Activated CD4-positive, alpha-beta T cell treated with anti-CD3 and anti-CD28 coated beads for 36 hours (primary cell): ENCODE data around the gene THSD7B. TPM values are rescaled to one million over a fixed set of nuclear protein-coding genes. Genes with fewer than 3 reads are reported as not detected.

ENCODE experiments used
- ATAC-seq: fragments of 200-7000 bp; cut with Tn5 transposase; one replicate; pipeline ENCODE4 v1.10.0; 2021; ENCODE audit warnings: mild to moderate bottlenecking, moderate library complexity
- CTCF ChIA-PET: fragments of 350-600 bp; sonication (Branson Sonifier 250); formaldehyde crosslinking; loops from one replicate; lab custom pipeline; 2021; ENCODE audit warnings: antibody characterized with exemption; lab: Charles Lee
- POLR2A ChIA-PET: fragments of 350-600 bp; sonication (Branson Sonifier 250); formaldehyde crosslinking; loops from one replicate; lab custom pipeline; 2021; ENCODE audit warnings: antibody characterized with exemption, inconsistent platforms; lab: Charles Lee
- DNase-seq: peaks from one replicate; pipeline ENCODE4 v3.0.0-alpha.2; 2020
- H3K27ac Mint-ChIP-seq: one replicate; pipeline ENCODE4 v1.8.0; 2021; ENCODE audit warnings: mixed read lengths
- H3K27me3 Mint-ChIP-seq: one replicate; pipeline ENCODE4 v1.8.0; 2021; ENCODE audit warnings: mixed read lengths
- H3K36me3 Mint-ChIP-seq: one replicate; pipeline ENCODE4 v1.8.0; 2021; ENCODE audit warnings: low read depth, mixed read lengths
- H3K4me1 Mint-ChIP-seq: one replicate; pipeline ENCODE4 v1.8.0; 2021; ENCODE audit warnings: mixed read lengths
- H3K4me3 Mint-ChIP-seq: one replicate; pipeline ENCODE4 v1.8.0; 2021; ENCODE audit warnings: mild to moderate bottlenecking, moderate library complexity, mixed read lengths
- H3K9me3 Mint-ChIP-seq: one replicate; pipeline ENCODE4 v1.8.0; 2021; ENCODE audit warnings: low read depth, mixed read lengths
- intact Hi-C, 2 experiments: fragments of 100-400 bp; cut with DNase I in 1 of 2; cut with micrococcal nuclease in 1 of 2; formaldehyde crosslinking; loops; one replicate each; pipeline versions ENCODE4 v1.14.2 to v1.15.1; 2022 to 2024; cut with DNase I, micrococcal nuclease
- total RNA-seq, 2 experiments: library from RNA; stranded (reverse); gene quantifications; one replicate each; pipeline ENCODE4 v1.2.3, GENCODE V29; 2021

THSD7B gene
- total RNA-seq, 2 experiments from 2014 or later, result not detected

- Mint-ChIP-seq H3K4me3 (no peak overlapping the region), H3K36me3 (no peaks in the 10 kb centered on the region), H3K4me1 (no peaks in the 10 kb centered on the region), H3K27ac (no peak overlapping the region), H3K9me3 (no peaks in the 10 kb centered on the region), H3K27me3 (no peaks in the 10 kb centered on the region)
- DNase-seq, result no peak
- CTCF ChIA-PET, result no interaction called here
- no peak for ATAC-seq
- intact Hi-C loops, result no loop called here
- POLR2A ChIA-PET, result no interaction called here
Measured at GRCh38 chr2:136809998-136810397, 44.7 kb downstream of the THSD7B start.

- H3K4me1 Mint-ChIP-seq, result no peaks in the 10 kb centered on the region
- ATAC-seq (no peak), DNase-seq (no peak)
- H3K36me3 Mint-ChIP-seq, result no peaks in the 10 kb centered on the region
- CTCF ChIA-PET, result no interaction called here
- intact Hi-C loops, result no loop called here
- H3K27ac Mint-ChIP-seq, result no peak overlapping the region
- no peaks in the 10 kb centered on the region for H3K9me3 Mint-ChIP-seq
- peaks cover 5% of the 10 kb centered on the region for H3K27me3 Mint-ChIP-seq
- H3K4me3 Mint-ChIP-seq, result no peak overlapping the region
- POLR2A ChIA-PET, result no interaction called here
Measured at GRCh38 chr2:136818839-136819238, 53.5 kb downstream of the THSD7B start.

- Mint-ChIP-seq H3K4me3 (no peak overlapping the region), H3K27ac (no peak overlapping the region), H3K4me1 (no peaks in the 10 kb centered on the region), H3K36me3 (no peaks in the 10 kb centered on the region), H3K9me3 (no peaks in the 10 kb centered on the region), H3K27me3 (peaks cover 3% of the 10 kb centered on the region)
- POLR2A ChIA-PET, result no interaction called here
- no peak for DNase-seq
- CTCF ChIA-PET, result no interaction called here
- intact Hi-C loops, result no loop called here
- ATAC-seq, result no peak
Measured at GRCh38 chr2:136823291-136823690, 57.9 kb downstream of the THSD7B start.

GRCh38 chr2:136828162-136828561 lies 62.8 kb downstream of the THSD7B start:
- H3K9me3 Mint-ChIP-seq, result no peaks in the 10 kb centered on the region
- ChIA-PET POLR2A (no interaction called here), CTCF (no interaction called here)
- H3K27ac Mint-ChIP-seq, result no peak overlapping the region
- intact Hi-C loops, result no loop called here
- ATAC-seq (no peak), DNase-seq (no peak)
- no peaks in the 10 kb centered on the region for H3K4me1 Mint-ChIP-seq
- no peak overlapping the region for H3K4me3 Mint-ChIP-seq
- no peaks in the 10 kb centered on the region for H3K36me3 Mint-ChIP-seq
- no peaks in the 10 kb centered on the region for H3K27me3 Mint-ChIP-seq

GRCh38 chr2:136828774-136829173 lies 63.4 kb downstream of the THSD7B start:
- intact Hi-C loops, result no loop called here
- no peak overlapping the region for H3K27ac Mint-ChIP-seq
- no peaks in the 10 kb centered on the region for H3K36me3 Mint-ChIP-seq
- no peak for ATAC-seq
- DNase-seq, result no peak
- H3K4me1 Mint-ChIP-seq, result no peaks in the 10 kb centered on the region
- no peaks in the 10 kb centered on the region for H3K27me3 Mint-ChIP-seq
- ChIA-PET CTCF (no interaction called here), POLR2A (no interaction called here)
- H3K9me3 Mint-ChIP-seq, result no peaks in the 10 kb centered on the region
- no peak overlapping the region for H3K4me3 Mint-ChIP-seq

GRCh38 chr2:136844546-136844945 lies 79.2 kb downstream of the THSD7B start:
- H3K27ac Mint-ChIP-seq, result no peak overlapping the region
- H3K4me3 Mint-ChIP-seq, result no peak overlapping the region
- H3K27me3 Mint-ChIP-seq, result peaks cover 8% of the 10 kb centered on the region
- no peak for DNase-seq
- ChIA-PET CTCF (no interaction called here), POLR2A (no interaction called here)
- no peak for ATAC-seq
- no peaks in the 10 kb centered on the region for H3K9me3 Mint-ChIP-seq
- no peaks in the 10 kb centered on the region for H3K4me1 Mint-ChIP-seq
- intact Hi-C loops, result no loop called here
- H3K36me3 Mint-ChIP-seq, result no peaks in the 10 kb centered on the region

GRCh38 chr2:136858656-136859055 lies 93.3 kb downstream of the THSD7B start:
- intact Hi-C loops, result no loop called here
- DNase-seq (no peak), ATAC-seq (no peak)
- CTCF ChIA-PET, result interaction anchor here (0.7 kb wide), 1 partner anchor 11 kb away, joined by 3 read pairs; no protein-coding TSS in a partner anchor
- Mint-ChIP-seq H3K27ac (no peak overlapping the region), H3K4me1 (no peaks in the 10 kb centered on the region), H3K4me3 (no peak overlapping the region), H3K9me3 (no peaks in the 10 kb centered on the region), H3K27me3 (no peaks in the 10 kb centered on the region), H3K36me3 (no peaks in the 10 kb centered on the region)
- POLR2A ChIA-PET, result no interaction called here

- H3K4me3 Mint-ChIP-seq, result no peak overlapping the region
- H3K27me3 Mint-ChIP-seq, result no peaks in the 10 kb centered on the region
- no peaks in the 10 kb centered on the region for H3K4me1 Mint-ChIP-seq
- intact Hi-C loops, result no loop called here
- DNase-seq (no peak), ATAC-seq (no peak)
- ChIA-PET CTCF (no interaction called here), POLR2A (no interaction called here)
- H3K36me3 Mint-ChIP-seq, result no peaks in the 10 kb centered on the region
- no peak overlapping the region for H3K27ac Mint-ChIP-seq
- H3K9me3 Mint-ChIP-seq, result no peaks in the 10 kb centered on the region
Measured at GRCh38 chr2:136860443-136860958, 95.2 kb downstream of the THSD7B start.

- ChIA-PET CTCF (no interaction called here), POLR2A (no interaction called here)
- H3K4me3 Mint-ChIP-seq, result no peak overlapping the region
- no peak overlapping the region for H3K27ac Mint-ChIP-seq
- intact Hi-C loops, result no loop called here
- no peaks in the 10 kb centered on the region for H3K4me1 Mint-ChIP-seq
- H3K9me3 Mint-ChIP-seq, result no peaks in the 10 kb centered on the region
- H3K27me3 Mint-ChIP-seq, result no peaks in the 10 kb centered on the region
- H3K36me3 Mint-ChIP-seq, result no peaks in the 10 kb centered on the region
- DNase-seq, result no peak
- ATAC-seq, result no peak
Measured at GRCh38 chr2:136863468-136863867, 98.1 kb downstream of the THSD7B start.

GRCh38 chr2:136863874-136864273 lies 98.5 kb downstream of the THSD7B start:
- CTCF ChIA-PET, result no interaction called here

GRCh38 chr2:136871424-136871823 lies 106.1 kb downstream of the THSD7B start:
- DNase-seq (no peak), ATAC-seq (no peak)
- Mint-ChIP-seq H3K36me3 (no peaks in the 10 kb centered on the region), H3K4me3 (no peak overlapping the region), H3K27ac (no peak overlapping the region), H3K4me1 (no peaks in the 10 kb centered on the region), H3K9me3 (no peaks in the 10 kb centered on the region), H3K27me3 (peaks cover 2% of the 10 kb centered on the region)
- intact Hi-C loops, result no loop called here
- ChIA-PET POLR2A (no interaction called here), CTCF (no interaction called here)

More at GRCh38 chr2:136863874-136864273, 98.5 kb downstream of the THSD7B start:
- H3K27ac Mint-ChIP-seq, result no peak overlapping the region
- no peaks in the 10 kb centered on the region for H3K36me3 Mint-ChIP-seq
- intact Hi-C loops, result no loop called here
- no peaks in the 10 kb centered on the region for H3K4me1 Mint-ChIP-seq
- DNase-seq (no peak), ATAC-seq (no peak)
- no peaks in the 10 kb centered on the region for H3K9me3 Mint-ChIP-seq
- H3K4me3 Mint-ChIP-seq, result no peak overlapping the region
- no peaks in the 10 kb centered on the region for H3K27me3 Mint-ChIP-seq
- POLR2A ChIA-PET, result no interaction called here

GRCh38 chr2:136874258-136874657 lies 108.9 kb downstream of the THSD7B start:
- Mint-ChIP-seq H3K27me3 (peaks cover 2% of the 10 kb centered on the region), H3K4me3 (no peak overlapping the region), H3K4me1 (no peaks in the 10 kb centered on the region), H3K36me3 (no peaks in the 10 kb centered on the region), H3K9me3 (no peaks in the 10 kb centered on the region), H3K27ac (no peak overlapping the region)
- DNase-seq (no peak), ATAC-seq (no peak)
- intact Hi-C loops, result loop anchor here in 1 of 2 experiments (2.0 kb wide), 1 partner anchor 965 kb away; no protein-coding TSS in a partner anchor
- CTCF ChIA-PET, result no interaction called here
- POLR2A ChIA-PET, result no interaction called here
